ENCODE measurements around the gene INPPL1. TPM values are rescaled to one million over a fixed set of nuclear protein-coding genes. Genes with fewer than 3 reads are reported as not detected.

The INPPL1 gene
- polyA plus RNA-seq, 1 donor (not counting 4 experiments of a cell fraction or from before 2014, with no cell fraction given) = 44.0 TPM

- DNase-seq (ENCODE audit: low read depth, low spot score) = no peak
- peaks cover 6% of the 10 kb centered on the region for H3K4me1 ChIP-seq (ENCODE audit: control insufficient read depth, extremely low read depth, insufficient read depth, low read length)
- no peak overlapping the region for H3K27ac ChIP-seq (ENCODE audit: control insufficient read depth, insufficient read depth, low read length)
- H3K79me2 ChIP-seq (ENCODE audit: control insufficient read depth, insufficient read depth, low read length) = no peaks in the 10 kb centered on the region
- no peak for TF ChIP-seq CTCF (optimal IDR thresholded peaks at IDR 0.05 in 1 of 3, IDR thresholded peaks at IDR 0.05 in 1 of 3, conservative IDR thresholded peaks at IDR 0.05 in 1 of 3; ENCODE audit: extremely low read depth in 1 of 3, insufficient read depth in 2 of 3, low read length in 3 of 3)
- no peak for TF ChIP-seq EZH2 (IDR thresholded peaks at IDR 0.05; ENCODE audit: low read length)
- no peak for FAIRE-seq
- peaks cover 4% of the 10 kb centered on the region for H4K20me1 ChIP-seq (ENCODE audit: control insufficient read depth, extremely low read depth, insufficient read depth, low read length)
- dilution Hi-C loops (cut with MboI; ENCODE audit: extremely low pct_ligation_motif_present, low sequenced_read_pairs) = no loop called here
- H3K9me3 ChIP-seq (ENCODE audit: control insufficient read depth, low read depth, low read length) = no peaks in the 10 kb centered on the region
- H3K4me2 ChIP-seq (ENCODE audit: control insufficient read depth, extremely low read depth, insufficient read depth, low read depth, low read length) = no peak overlapping the region
- H3K27me3 ChIP-seq (ENCODE audit: control insufficient read depth, extremely low read depth, insufficient read depth, low read length) = peaks cover 15% of the 10 kb centered on the region
- no peak overlapping the region for H3K4me3 ChIP-seq (ENCODE audit: control insufficient read depth in 2 of 3, extremely low read depth in 1 of 3, insufficient read depth in 2 of 3, low read depth in 1 of 3, low read length in 3 of 3)
- H3K9ac ChIP-seq (ENCODE audit: control insufficient read depth, extremely low read depth, insufficient read depth, low read length) = no peak overlapping the region
- peaks cover 43 to 47% of the 10 kb centered on the region in 2 experiments for H3K36me3 ChIP-seq (ENCODE audit: control insufficient read depth in 2 of 2, extremely low read depth in 1 of 2, insufficient read depth in 2 of 2, low read length in 2 of 2)
- H2AFZ ChIP-seq (ENCODE audit: control insufficient read depth, low read length) = no peak overlapping the region
- H3K9me1 ChIP-seq (ENCODE audit: control insufficient read depth, extremely low read depth, insufficient read depth, low read length) = no peaks in the 10 kb centered on the region
Observed at GRCh38 chr11:72236083-72236697, 11.6 kb downstream of the INPPL1 start.

GRCh38 chr11:72236774-72237111 is 12.2 kb downstream of the INPPL1 start:
- dilution Hi-C loops (cut with MboI; ENCODE audit: extremely low pct_ligation_motif_present, low sequenced_read_pairs) = no loop called here
- H3K9me1 ChIP-seq (ENCODE audit: control insufficient read depth, extremely low read depth, insufficient read depth, low read length) = no peaks in the 10 kb centered on the region
- peaks cover 15% of the 10 kb centered on the region for H3K27me3 ChIP-seq (ENCODE audit: control insufficient read depth, extremely low read depth, insufficient read depth, low read length)
- no peak overlapping the region for H3K4me3 ChIP-seq (ENCODE audit: control insufficient read depth in 2 of 3, extremely low read depth in 1 of 3, insufficient read depth in 2 of 3, low read depth in 1 of 3, low read length in 3 of 3)
- H2AFZ ChIP-seq (ENCODE audit: control insufficient read depth, low read length) = no peak overlapping the region
- no peak overlapping the region for H3K9ac ChIP-seq (ENCODE audit: control insufficient read depth, extremely low read depth, insufficient read depth, low read length)
- H3K36me3 ChIP-seq (ENCODE audit: control insufficient read depth in 2 of 2, extremely low read depth in 1 of 2, insufficient read depth in 2 of 2, low read length in 2 of 2) = peaks cover 39 to 42% of the 10 kb centered on the region in 2 experiments
- DNase-seq (ENCODE audit: low read depth, low spot score) (no peak), FAIRE-seq (no peak)
- TF ChIP-seq EZH2 (IDR thresholded peaks at IDR 0.05; ENCODE audit: low read length) (no peak), CTCF (optimal IDR thresholded peaks at IDR 0.05 in 1 of 3, IDR thresholded peaks at IDR 0.05 in 1 of 3, conservative IDR thresholded peaks at IDR 0.05 in 1 of 3; ENCODE audit: extremely low read depth in 1 of 3, insufficient read depth in 2 of 3, low read length in 3 of 3) (no peak)
- no peaks in the 10 kb centered on the region for H3K79me2 ChIP-seq (ENCODE audit: control insufficient read depth, insufficient read depth, low read length)
- H3K27ac ChIP-seq (ENCODE audit: control insufficient read depth, insufficient read depth, low read length) = no peak overlapping the region
- peaks cover 6% of the 10 kb centered on the region for H3K4me1 ChIP-seq (ENCODE audit: control insufficient read depth, extremely low read depth, insufficient read depth, low read length)
- H3K9me3 ChIP-seq (ENCODE audit: control insufficient read depth, low read depth, low read length) = no peaks in the 10 kb centered on the region
- H3K4me2 ChIP-seq (ENCODE audit: control insufficient read depth, extremely low read depth, insufficient read depth, low read depth, low read length) = no peak overlapping the region
- H4K20me1 ChIP-seq (ENCODE audit: control insufficient read depth, extremely low read depth, insufficient read depth, low read length) = peaks cover 4% of the 10 kb centered on the region
